Lower lobe of right lung (tissue), 2 donors: ENCODE results near the gene SCG3. TPM values are rescaled to one million over a fixed set of nuclear protein-coding genes. Genes with fewer than 3 reads are reported as not detected.

Experiments used
- ATAC-seq, 2 donors: fragments of 200-7000 bp; cut with Tn5 transposase; one replicate each; pipeline ENCODE4 v1.9.1; 2020 to 2022; ENCODE audit warnings: mild to moderate bottlenecking in 2 of 2, moderate library complexity in 2 of 2
- DNase-seq: peaks from one replicate; pipeline ENCODE4 v3.0.0-alpha.2; 2020
- H3K27ac ChIP-seq: fragments of 200-600 bp; one replicate; pipeline ENCODE4 v1.8.0; 2022
- H3K27me3 ChIP-seq: fragments of 200-600 bp; one replicate; pipeline ENCODE4 v1.8.0; 2022; ENCODE audit warnings: low read depth
- H3K36me3 ChIP-seq: fragments of 200-600 bp; one replicate; pipeline ENCODE4 v1.8.0; 2022; ENCODE audit warnings: mild to moderate bottlenecking
- H3K4me1 ChIP-seq: fragments of 200-600 bp; one replicate; pipeline ENCODE4 v1.8.0; 2022
- H3K4me3 ChIP-seq: fragments of 200-600 bp; one replicate; pipeline ENCODE4 v1.8.0; 2022; ENCODE audit warnings: mild to moderate bottlenecking
- H3K9me3 ChIP-seq: fragments of 200-600 bp; one replicate; pipeline ENCODE4 v1.8.0; 2022
- intact Hi-C: fragments of 100-400 bp; cut with DNase I; formaldehyde crosslinking; loops from one replicate; pipeline ENCODE4 v1.11.0; 2022
- total RNA-seq: library from RNA; stranded (reverse); fragmentation: NEBNext Ultra II Directional; extraction: Animal tissue kit (Norgen Biotek cat#: 25700); gene quantifications from one replicate; pipeline ENCODE4 v1.2.1, GENCODE V29; 2021
- TF ChIP-seq, protein P1 (sequence below): fragments of 200-600 bp; IDR thresholded peaks from one replicate; pipeline ENCODE4 v1.8.0; 2022; ENCODE audit warnings: antibody characterized with exemption, mild to moderate bottlenecking
- donor health status: DM: no; HTN: yes; CAD: no; lungs with severe emphysema.

Gene SCG3
- total RNA-seq, 1 donor from 2014 or later, result 0.18 TPM

DNA sequence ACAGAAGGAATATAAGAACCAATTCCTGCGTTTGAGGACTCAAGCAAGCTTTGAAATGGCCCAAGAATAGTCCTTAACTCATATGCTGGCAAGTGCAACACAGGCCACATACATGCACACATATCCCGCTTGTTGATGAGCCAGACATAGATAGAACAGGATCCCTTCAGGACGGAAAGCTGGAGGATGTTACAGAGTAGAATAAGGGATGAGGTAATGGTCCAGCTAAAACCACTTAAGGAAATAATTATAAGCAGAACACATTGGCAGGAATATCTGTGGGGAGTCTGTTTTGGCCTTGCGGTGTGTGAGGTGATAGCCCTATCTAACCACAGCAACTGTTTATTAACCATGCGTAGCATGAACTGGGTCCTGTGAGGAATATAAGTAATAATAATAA lies 25.0 kb downstream of the SCG3 start:
- Histone ChIP-seq H3K4me3 (no peak overlapping the region), H3K27me3 (no peaks in the 10 kb centered on the region), H3K27ac (no peak overlapping the region), H3K36me3 (no peaks in the 10 kb centered on the region), H3K4me1 (no peaks in the 10 kb centered on the region), H3K9me3 (no peaks in the 10 kb centered on the region)
- DNase-seq (no peak), ATAC-seq (no peak)
- intact Hi-C loops, result no loop called here
- TF ChIP-seq, protein P1, sequence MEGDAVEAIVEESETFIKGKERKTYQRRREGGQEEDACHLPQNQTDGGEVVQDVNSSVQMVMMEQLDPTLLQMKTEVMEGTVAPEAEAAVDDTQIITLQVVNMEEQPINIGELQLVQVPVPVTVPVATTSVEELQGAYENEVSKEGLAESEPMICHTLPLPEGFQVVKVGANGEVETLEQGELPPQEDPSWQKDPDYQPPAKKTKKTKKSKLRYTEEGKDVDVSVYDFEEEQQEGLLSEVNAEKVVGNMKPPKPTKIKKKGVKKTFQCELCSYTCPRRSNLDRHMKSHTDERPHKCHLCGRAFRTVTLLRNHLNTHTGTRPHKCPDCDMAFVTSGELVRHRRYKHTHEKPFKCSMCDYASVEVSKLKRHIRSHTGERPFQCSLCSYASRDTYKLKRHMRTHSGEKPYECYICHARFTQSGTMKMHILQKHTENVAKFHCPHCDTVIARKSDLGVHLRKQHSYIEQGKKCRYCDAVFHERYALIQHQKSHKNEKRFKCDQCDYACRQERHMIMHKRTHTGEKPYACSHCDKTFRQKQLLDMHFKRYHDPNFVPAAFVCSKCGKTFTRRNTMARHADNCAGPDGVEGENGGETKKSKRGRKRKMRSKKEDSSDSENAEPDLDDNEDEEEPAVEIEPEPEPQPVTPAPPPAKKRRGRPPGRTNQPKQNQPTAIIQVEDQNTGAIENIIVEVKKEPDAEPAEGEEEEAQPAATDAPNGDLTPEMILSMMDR, result no peak

DNA sequence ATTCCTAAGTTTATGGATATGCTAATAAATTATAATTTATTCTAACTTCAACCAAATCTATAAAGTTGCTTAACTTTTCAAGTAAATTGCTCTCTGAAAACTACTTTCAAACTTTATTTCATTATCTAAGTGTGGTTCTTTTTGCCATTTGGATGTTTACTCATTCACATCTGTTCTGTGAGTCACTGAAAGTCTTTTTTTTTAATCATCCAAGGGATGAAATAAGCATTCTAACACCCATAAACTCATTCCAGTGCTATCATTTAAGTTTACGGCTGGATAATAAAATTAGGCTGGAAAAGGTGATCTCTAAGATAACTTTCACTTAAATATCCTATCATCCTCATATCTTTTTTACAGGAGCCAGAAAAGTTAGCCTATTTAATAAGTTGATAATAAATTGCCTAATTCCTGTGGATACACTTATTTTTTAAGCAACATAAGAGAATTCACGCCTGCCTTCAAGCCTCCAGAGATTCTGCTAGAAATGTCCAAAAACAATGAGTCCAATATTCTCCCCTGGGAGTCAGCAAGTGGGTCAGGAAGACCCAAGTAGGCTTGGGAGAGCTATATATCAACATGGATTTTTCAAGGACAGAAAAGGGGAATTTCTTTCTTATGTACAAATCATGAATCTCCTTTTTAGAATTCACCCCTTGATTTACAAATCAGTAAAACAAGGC lies 25.8 kb downstream of the SCG3 start:
- Histone ChIP-seq H3K4me3 (no peak overlapping the region), H3K36me3 (no peaks in the 10 kb centered on the region), H3K4me1 (no peaks in the 10 kb centered on the region), H3K27me3 (no peaks in the 10 kb centered on the region), H3K27ac (no peak overlapping the region), H3K9me3 (no peaks in the 10 kb centered on the region)
- intact Hi-C loops, result no loop called here
- DNase-seq (no peak), ATAC-seq (no peak)
- TF ChIP-seq, protein P1, result no peak

DNA sequence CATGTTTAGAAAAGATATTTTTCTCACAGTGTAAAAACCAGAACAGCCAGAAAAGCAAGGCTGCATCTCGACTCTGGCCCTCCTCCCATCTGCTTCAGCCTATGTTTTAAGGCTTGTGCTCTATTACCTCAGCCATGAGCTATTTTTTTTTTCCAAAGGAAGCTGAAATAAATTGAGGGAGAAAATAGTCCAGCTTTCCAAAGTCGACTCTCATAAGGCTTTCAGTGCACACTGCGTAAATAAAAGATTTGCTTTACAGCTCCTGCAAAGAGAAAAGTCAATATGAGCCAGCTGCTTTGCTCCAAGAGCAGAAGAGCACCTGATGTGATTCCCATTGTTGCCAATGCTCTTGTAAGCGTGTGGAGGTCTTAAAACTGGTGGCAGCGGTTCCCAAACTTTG lies 26.7 kb downstream of the SCG3 start:
- intact Hi-C loops, result no loop called here
- no peak for ATAC-seq
- TF ChIP-seq, protein P1, result no peak

DNA sequence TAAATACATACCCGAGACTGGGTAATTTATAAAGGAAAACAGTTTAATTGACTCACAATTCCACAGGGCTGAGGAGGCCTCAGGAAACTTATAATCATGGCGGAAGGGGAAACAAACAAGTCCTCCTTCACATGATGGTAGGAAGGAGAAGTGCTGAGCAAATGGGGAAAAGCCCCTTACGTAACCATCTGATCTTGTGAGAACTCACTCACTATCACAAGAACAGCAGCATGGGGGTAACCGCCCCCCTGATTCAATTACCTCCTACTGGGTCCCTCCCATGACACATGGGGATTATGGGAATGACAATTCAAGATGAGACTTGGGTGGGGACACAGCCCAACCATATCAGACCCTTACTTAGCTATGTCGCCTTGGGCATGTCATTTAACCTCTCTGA lies 27.7 kb downstream of the SCG3 start:
- TF ChIP-seq, protein P1, result no peak
- H3K9me3 ChIP-seq, result no peaks in the 10 kb centered on the region
- no peak overlapping the region for H3K27ac ChIP-seq
- no peaks in the 10 kb centered on the region for H3K27me3 ChIP-seq
- H3K4me3 ChIP-seq, result no peak overlapping the region
- no peaks in the 10 kb centered on the region for H3K36me3 ChIP-seq
- no peaks in the 10 kb centered on the region for H3K4me1 ChIP-seq
- ATAC-seq (no peak), DNase-seq (no peak)
- intact Hi-C loops, result no loop called here

More for the DNA sequence above, 26.7 kb downstream of the SCG3 start:
- H3K36me3 ChIP-seq, result no peaks in the 10 kb centered on the region
- no peak overlapping the region for H3K4me3 ChIP-seq
- DNase-seq, result no peak
- no peaks in the 10 kb centered on the region for H3K9me3 ChIP-seq
- H3K27me3 ChIP-seq, result no peaks in the 10 kb centered on the region
- no peaks in the 10 kb centered on the region for H3K4me1 ChIP-seq
- H3K27ac ChIP-seq, result no peak overlapping the region

DNA sequence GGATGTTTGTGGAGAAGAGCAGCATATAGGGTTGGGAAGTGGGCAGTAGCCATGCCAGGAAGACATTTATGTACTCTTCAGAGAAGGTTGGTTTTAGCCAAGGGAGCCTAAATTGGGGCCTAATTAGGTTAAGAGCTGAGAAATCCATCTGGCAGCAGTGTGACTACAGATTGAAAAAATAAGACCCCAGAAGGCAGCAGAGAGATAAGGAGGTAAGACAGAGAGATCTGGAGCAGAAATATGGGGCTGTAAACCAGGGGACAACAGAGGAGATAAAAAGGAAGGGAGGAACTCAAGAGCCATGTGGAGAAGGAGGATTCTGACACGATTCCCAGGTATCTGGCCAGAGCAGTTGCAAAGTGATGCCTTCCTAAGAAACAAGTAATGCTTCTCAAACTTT lies 32.9 kb downstream of the SCG3 start:
- intact Hi-C loops, result no loop called here
- no peaks in the 10 kb centered on the region for H3K27me3 ChIP-seq
- DNase-seq (no peak), ATAC-seq (no peak)
- TF ChIP-seq, protein P1, result no peak
- no peaks in the 10 kb centered on the region for H3K36me3 ChIP-seq
- no peak overlapping the region for H3K4me3 ChIP-seq
- H3K9me3 ChIP-seq, result no peaks in the 10 kb centered on the region
- no peak overlapping the region for H3K27ac ChIP-seq
- H3K4me1 ChIP-seq, result no peaks in the 10 kb centered on the region
